ENCODE data around the gene ZNF618.
"Not testable (repeated sequence)": the region's sequence is repeated elsewhere in the genome, so short reads cannot be mapped to it uniquely, and the experiment has no call there.

Gene ZNF618

DNA sequence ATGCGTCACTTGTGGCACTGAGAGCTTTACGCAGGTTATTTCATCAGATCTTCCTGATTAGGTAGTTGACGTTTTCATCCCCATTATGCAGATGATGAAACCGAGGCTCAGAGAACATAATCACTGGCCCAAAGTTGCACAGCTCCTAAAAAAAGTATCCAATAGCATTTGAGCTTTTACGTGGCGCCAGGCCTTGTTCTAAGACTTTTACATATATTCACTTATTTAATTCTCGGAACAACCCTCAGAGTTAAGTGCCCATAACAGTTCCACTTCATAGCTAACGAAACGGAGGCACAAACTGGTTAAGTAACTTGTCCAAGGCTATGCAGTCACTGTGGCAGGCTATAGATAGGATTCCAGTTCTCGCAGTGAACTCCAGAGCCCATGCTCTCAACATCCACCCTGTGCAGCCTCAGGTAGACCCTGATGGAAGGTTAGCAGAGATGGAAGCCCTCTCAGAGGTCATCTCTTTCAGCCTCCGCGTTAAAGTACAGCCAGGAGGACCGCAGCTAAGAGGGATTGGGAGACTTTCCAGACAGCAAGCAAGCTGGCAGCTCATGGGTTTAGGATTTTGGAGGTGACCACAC lies 162.7 kb downstream of the ZNF618 start:
- DNase-seq (ENCODE audit: low read depth): no peak

DNA sequence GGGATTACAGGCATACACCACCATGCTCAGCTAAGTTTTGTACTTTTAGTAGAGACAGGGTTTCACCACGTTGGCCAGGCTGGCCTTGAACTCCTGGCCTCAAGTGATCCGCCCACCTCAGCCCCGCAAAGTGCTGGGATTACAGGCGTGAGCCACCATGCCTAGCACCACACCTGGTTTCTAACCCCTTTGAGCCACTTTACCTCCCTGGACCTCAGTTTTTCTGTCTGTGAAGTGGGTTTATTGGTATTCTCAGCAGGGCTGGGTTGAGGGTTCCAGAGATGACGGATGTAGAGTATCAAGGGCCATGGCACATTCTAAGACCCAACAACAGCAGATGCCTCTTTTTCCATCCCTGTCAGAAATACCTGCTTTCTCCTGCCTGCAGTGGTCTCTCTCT lies 163.4 kb downstream of the ZNF618 start:
- no peak for DNase-seq (ENCODE audit: low read depth)

DNA sequence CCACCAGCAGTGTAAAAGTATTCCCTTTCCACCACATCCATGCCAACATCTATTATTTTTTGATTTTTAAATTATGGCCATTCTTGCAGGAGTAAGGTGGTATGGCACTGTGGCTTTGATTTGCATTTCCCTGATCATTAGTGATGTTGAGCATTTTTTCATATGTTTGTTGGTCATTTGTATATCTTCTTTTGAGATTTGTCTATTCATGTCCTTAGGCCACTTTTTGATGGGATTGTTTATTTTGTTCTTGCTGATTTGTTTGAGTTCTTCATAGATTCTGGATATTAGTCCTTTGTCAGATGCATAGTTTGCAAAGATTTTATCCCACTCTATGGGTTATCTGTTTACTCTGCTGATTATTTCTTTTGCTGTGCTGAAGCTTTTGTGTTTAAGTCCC lies 167.6 kb downstream of the ZNF618 start:
- DNase-seq (ENCODE audit: low read depth): not testable (repeated sequence)

DNA sequence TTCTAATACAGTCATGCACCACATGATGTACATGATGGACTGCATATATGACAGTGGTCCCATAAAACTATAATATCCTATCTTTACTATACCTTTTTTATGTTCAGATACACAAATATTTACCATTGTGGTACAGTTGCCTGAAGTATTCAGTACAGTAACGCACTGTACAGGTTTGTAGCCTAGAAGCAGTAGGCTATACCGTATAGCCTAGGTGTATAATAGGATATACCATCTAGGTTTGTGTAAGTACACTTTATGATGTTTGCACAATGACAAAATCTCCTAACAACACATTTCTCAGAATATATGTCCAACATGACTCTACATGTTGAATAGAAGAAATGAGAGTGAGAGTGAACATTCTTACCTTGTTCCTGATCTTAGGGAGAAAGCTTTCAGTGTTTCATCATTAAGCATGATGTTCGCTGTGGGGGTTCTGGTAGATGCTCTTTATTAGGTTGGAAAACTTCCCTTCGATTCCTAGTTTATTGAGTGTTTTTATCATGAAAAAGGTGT lies 170.2 kb downstream of the ZNF618 start:
- DNase-seq (ENCODE audit: low read depth): no peak

DNA sequence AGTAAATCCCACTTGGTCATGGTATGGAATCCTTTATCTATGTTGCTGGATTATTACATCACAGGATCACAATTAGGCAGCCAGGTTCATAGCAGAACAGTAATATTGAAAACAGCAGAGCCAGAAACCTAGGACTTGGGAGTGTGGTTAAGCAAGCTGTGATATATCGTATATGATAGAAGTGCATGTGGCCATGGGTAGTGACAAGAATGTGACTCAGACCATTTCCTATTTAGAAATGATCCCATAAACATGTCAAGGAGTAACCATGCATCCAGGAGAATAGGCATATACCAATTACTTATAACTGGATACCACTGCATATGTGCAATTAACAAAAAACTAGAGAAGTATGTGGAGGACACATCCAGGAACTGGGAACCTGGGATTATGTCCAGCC lies 170.8 kb downstream of the ZNF618 start:
- no peak for DNase-seq (ENCODE audit: low read depth)

DNA sequence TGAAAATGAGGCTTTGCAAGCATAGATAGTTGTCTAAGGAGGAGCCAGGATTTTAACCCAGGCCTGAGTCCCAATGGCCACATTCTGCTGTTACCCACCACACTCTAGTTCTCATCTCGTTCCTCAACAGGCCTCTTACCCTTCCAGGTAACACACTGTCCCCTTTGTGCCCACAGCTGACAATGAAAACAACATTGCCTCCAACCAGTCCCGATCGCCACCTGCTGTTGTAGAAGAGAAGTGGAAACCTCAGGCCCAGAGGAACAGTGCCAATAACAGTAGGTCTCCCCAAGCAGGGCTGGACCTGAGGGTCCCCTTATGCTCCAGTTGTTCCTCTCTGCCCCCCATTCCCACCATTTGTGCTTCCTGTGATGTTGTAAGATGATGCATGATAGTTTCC lies 171.6 kb downstream of the ZNF618 start:
- DNase-seq (ENCODE audit: low read depth): no peak

DNA sequence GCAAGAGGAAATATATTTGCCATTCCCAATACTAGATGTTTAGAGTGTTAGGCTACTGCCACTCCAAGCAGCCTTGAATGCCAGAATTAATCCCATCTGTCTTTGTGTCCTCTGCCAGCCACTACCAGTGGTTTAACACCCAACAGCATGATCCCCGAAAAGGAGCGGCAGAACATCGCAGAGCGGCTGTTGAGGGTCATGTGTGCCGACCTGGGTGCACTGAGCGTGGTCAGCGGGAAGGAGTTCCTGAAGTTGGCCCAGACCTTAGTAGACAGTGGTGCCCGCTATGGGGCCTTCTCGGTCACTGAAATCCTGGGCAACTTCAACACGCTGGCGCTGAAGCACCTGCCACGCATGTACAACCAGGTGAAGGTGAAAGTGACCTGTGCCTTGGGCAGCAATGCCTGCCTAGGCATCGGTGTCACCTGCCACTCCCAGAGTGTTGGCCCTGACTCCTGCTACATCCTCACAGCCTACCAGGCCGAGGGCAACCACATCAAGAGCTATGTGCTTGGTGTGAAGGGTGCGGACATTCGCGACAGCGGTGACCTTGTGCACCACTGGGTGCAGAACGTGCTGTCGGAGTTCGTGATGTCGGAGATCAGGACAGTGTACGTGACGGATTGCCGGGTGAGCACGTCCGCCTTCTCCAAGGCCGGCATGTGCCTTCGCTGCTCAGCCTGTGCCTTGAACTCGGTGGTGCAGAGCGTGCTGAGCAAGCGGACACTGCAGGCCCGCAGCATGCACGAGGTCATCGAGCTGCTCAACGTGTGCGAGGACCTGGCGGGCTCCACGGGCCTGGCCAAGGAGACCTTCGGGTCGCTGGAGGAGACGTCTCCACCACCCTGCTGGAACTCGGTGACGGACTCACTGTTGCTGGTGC lies 172.7 kb downstream of the ZNF618 start:
- no peak for DNase-seq (ENCODE audit: low read depth)

DNA sequence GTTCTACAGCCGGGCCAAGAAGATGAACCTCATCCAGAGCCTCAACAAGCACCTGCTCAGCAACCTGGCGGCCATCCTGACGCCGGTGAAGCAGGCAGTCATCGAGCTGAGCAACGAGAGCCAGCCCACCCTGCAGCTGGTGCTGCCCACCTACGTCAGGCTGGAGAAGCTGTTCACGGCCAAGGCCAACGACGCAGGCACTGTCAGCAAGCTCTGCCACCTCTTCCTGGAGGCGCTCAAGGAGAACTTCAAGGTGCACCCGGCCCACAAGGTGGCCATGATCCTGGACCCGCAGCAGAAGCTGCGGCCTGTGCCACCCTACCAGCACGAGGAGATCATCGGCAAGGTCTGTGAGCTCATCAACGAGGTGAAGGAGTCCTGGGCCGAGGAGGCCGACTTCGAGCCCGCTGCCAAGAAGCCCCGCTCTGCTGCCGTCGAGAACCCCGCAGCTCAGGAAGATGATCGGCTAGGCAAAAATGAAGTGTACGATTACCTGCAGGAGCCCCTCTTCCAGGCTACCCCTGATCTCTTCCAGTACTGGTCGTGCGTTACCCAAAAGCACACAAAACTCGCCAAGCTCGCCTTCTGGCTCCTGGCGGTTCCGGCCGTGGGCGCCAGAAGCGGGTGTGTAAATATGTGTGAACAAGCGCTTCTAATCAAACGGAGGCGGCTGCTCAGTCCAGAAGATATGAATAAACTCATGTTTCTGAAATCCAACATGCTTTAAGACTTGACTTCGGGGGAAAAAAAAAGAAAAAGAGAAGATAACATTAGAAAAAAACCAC lies 173.5 kb downstream of the ZNF618 start:
- DNase-seq (ENCODE audit: low read depth): no peak

DNA sequence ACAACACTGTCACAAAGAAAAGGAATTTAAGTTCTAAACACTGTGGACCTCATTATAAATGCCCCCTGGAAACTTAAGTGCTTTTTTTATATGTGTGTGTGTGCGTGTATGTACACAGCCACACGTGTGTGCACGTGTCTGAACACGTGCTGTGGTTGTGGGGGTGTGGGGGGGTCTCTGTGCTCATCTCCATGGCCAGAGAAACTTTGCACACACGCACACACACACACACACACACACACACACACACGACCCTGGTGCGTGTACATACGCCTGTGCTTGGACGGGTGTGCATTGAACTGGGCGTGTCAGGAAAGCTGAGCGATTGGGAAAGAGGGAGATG lies 174.1 kb downstream of the ZNF618 start:
- DNase-seq (ENCODE audit: low read depth): no peak

DNA sequence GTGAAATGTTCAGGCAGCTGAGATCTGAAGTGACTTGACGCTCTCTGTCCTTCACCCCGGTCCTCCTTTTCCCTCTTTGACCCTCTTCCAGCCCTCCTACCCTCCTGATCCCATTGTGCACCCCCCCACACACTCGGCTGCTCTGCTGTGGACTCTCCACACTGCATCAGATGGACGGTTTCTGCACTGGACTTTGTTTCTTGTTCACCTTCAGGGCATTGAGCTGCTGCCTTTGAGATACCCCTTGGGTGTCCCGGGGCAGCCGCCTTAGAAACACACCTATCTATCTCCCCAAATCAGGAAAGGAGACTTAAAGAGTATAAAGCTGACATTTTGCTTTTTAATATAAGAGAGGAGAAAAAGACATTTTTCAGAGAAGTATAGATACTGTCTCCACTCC lies 174.5 kb downstream of the ZNF618 start:
- DNase-seq (ENCODE audit: low read depth): no peak

DNA sequence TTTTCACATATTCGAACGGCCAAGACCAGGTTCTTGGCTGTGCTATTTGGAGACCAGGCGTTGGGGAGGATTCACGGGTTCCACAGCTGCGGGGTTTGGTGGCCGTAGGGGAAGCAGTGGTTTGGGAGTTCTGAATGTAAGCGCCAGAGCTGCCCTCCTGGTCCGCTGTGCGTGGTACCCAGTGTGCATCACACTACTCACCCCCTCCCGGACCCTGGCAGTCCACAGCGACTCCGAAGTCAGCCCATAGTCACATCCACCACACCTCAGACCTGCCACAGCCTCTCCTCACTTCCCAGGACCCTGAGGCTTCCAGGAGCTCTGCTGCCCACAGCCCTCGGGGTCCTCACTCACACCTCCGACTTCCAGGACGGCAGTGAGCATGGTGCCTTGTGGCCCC lies 175.2 kb downstream of the ZNF618 start:
- DNase-seq (ENCODE audit: low read depth): no peak

DNA sequence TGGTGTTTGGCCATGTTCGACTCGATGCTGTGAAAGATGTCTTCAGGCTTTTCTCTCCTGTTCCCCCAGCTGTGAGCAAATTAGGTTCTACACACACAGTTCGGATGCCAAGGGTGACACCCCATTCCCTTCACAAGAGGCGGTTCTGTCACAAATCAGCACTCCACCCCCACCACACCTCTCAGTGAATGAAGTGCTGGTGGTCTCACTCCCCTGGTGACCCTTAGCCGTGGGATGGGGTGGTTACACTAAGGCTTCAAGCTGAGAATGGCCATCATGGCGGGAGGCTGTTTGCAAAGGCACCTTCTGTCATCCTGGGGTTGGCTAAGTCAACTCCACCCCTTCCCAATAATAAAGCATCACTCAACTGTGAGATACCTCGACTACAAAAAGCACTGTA lies 175.6 kb downstream of the ZNF618 start:
- DNase-seq (ENCODE audit: low read depth): no peak

DNA sequence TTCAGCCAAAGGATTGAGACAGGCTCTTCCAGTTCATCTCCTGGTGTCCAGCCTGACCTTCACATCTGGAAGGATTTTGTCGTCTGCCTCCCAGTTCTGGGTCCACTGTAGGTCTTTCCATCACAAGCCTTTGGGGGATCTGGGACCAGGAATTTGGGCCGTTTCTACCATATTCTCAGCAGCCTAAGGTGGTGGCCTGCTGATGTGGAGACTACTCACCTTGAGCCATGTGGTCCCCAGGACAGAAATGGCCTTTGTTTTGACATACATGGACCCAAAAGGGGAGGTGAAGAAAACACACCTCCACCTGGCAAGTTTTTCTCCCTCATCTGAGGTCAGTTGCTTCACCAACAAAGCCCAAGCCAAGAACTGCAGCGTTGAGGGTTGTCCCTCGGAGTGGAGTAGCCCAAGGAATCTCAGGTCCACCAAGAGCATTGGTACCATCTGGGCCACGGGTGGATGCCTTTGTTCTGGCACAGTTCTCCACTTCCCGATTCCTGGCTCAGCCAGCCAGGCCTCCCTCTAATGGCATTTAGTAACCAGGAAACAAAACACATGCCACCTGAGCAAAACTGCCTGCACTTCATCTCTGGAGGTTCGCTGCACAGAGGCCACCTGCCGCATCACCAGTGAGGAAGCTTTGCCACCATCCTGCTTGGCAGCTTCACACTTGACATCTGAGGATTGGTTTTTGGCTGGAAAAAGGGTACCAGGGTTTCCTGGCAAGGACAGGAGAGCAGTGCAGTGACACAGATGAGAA lies 177.3 kb downstream of the ZNF618 start:
- no peak for DNase-seq (ENCODE audit: low read depth)

DNA sequence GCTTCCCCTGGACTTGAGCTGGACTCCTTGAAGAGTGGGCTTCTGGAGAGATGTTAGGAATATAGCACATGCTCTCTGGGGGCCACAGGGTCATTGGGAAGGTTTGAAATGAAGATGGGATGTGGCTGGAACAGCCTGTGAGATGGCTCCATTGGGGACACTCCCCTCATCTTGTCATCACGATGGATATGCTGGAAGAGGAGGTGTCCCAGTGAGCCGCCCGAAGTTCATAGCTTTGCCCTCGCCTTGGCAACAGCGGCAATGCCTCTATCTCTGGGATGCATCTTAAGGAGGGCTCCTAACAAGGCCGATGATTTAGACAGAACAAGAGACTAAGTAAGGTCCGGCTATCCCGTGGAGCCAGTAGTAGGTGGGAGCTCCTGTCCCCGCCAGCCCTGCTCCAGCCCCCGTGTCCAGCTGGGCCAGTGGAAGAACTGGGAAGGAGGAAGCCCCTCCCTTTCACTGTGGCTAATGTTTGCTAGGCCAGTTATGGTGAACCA lies 178.1 kb downstream of the ZNF618 start:
- DNase-seq (ENCODE audit: low read depth): no peak

DNA sequence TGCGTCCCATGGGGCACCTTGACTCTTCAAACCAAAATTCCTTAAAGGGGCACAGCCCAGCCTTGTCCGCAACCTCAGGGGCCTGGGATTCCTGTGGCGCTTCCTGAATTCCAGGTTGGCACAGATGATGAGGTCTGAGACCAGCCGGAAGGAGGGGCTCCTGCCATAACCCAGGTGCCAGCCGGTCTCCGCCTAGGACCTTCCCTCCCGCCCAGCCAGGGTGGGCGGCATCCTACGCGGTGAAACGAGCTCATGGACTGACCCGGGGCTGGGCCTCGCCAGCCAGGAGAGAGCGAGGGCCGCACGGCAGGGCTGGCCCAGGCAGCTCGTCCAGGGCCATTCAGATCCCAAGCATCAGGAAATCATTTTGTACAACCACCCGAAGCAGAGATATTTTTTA lies 179.0 kb downstream of the ZNF618 start:
- no peak for DNase-seq (ENCODE audit: low read depth)

DNA sequence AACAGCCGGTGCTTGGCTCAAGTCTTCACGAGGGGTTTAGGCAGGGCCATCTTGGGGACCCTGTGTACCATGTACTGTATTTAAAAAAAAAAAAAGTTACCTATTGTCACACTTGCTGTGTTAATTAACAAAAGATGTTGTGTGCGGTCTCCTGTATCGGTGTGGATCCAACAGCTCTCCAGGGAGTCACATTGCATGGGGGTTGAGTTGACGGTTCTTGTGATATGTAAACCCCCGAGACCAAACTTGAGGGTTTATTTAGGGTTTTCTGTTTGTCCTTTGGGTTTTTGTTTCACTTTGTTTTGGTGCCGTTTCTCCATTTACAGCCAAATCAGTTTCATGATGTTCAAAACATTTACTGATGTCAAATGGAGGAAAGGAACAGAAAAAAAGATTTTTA lies 179.8 kb downstream of the ZNF618 start:
- no peak for DNase-seq (ENCODE audit: low read depth)

DNA sequence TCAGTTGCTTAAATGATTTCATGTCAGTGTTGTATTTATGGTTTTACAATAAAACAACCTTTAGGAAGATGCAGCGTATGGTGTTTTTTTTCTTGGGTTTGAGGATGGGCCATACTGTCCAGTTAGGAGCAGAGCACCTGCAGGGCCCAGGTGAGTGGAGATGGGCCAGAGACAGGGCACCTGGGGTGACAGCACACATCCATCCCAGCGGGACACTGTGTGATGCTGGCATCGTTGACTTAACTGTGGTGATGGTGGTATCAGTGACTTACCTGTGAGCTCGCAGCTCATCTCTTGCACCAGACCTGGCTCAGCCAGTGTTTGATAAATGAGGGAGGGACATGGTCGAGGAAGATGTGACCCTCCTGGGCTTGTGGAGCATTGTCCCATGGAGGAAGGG lies 180.4 kb downstream of the ZNF618 start:
- no peak for DNase-seq (ENCODE audit: low read depth)

DNA sequence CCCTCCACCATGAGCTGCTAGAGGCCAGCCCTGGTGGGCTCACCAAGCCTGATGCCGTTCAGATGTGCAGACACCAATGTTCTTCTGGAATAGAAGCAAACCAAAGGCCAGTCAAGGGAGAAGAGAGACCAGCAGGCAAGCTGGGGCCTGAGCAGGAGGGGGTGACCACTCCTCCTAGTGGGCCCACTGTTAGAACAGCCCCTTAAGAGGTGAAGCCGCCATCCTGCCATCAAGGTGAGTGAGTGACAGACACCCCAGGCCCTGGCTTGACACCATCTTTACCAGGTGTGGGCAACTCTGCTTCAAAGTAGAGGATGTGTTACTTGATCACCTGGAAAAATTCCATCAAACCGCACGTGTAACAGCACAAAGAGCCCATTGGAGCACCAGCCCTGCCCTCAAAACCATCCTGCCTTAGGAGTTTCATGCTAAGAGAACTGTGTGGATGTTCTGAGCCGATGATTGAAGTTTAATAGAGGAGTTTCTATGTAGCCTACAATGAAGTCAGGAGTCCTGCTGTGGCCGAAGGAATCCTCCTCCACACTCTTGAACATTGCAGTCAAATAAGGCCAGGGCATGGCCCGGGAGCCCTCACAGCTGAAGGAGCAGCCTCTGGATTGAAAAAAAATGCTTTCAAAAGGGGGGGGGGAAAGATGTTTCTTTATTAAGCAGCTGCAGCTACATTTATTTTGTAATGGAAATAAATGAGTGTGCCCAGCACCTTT lies 181.2 kb downstream of the ZNF618 start:
- no peak for DNase-seq (ENCODE audit: low read depth)

DNA sequence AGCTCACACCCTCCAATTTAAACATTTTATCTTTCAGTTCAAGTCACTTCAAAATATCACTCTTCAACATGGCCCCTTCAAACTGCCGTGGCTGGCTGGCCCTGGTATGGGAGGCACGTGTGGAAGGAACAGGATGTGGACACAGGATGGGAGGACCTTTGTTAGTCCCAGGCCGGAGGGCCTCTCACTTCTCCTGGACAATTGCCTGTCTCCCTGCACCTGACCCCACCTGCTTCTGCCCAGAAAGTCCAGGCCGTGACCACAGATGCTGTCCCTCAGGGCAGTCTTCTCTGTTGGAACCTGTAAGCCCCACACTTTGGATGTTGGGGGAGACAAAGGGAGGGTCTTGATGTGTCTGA lies 182.6 kb downstream of the ZNF618 start:
- no peak for DNase-seq (ENCODE audit: low read depth)

DNA sequence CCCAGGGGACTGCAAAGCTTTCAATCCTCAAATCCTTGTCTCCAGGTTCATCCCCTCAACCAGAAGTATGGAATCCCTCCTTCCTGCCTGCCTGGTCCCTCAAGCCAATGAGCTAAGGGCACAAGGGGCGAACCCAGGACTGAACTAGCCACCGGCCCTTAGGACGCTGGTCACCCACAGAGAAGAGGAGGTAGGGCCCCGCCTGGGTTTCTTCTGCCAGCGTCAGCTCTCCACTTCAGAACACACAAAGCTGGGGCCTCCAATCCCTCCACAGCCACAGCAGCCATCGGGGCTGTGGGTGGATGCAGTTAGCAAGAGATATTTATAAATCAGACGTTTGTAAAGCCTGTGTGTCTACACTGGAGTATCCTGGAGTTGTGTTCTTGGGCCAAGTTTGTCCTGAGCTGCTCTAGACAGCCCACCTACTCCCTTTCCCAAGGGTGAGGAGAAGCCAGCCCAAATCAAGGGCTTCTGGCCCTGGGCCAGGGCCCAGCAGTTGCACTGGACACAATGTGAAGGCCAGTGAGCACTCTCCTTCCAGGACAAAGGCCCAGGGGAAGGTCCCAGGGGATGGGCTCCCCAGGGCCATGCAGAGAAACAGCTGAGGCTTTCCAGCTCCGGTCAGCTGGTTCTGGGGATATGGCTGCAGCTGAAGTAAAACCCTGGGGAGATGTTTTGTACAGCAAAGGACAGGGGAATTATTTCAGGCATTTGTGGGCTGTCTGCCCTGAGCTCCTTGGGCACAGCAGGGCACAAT lies 183.1 kb downstream of the ZNF618 start:
- DNase-seq (ENCODE audit: low read depth): no peak

DNA sequence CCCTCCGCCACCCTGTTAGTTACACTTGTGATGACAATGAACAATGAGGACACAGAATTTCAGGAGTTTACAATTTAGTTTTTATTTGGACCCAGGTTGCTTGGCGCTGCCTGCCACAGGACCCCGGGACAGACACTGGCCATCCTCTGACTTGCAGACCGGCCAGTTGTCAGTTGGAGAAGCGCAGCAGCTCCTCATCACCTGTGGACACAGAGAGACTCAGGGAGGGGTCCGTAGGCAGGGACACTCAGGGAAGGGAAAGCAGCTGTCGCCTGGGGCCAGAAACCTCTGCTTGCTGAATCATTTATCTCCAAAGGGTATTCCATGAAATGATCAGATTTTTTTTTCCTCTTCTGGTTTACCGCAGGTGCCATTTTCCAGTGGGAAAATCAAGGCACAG lies 184.0 kb downstream of the ZNF618 start:
- DNase-seq (ENCODE audit: low read depth): no peak
